ENCODE data around the gene AMDHD1.
A peak's percentile ranks its signal among the peaks of the same experiment; 100 is the strongest.

Gene AMDHD1

DNA sequence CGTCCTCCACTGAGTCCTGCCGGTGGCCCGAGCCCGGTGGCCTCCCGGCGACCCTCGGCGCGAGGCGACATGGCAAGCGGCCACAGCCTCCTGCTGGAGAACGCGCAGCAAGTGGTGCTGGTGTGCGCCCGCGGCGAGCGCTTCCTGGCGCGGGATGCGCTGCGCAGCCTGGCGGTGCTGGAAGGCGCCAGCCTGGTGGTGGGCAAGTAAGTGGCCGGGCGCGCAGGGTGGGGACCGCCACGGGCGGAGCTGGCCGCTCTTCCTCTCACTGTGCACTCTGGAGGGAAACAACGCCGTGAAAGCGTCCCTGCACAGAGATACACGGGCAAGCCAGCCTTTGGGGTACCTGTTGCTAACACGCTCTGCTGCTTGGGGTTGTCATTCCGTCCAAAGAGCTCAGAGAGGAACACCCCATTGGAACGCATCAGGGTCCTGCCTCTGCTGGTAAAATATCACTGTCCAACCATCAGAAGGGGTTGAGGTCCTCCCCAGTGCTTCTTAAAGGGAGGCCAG is at the start of gene AMDHD1:
Gene AMDHD1 (plus strand): TSS at position 2 of the 513 bp plus-strand sequence. CDS start 68 bp downstream, at position 70.
- DNase-seq: peak; percentile 53

- DNase-seq: no peak
These were observed 46.3 kb upstream of the AMDHD1 start for GRCh38 chr12:95896846-95897245.

- no peak for DNase-seq
These were observed 45.0 kb upstream of the AMDHD1 start for GRCh38 chr12:95898081-95898480.

DNA sequence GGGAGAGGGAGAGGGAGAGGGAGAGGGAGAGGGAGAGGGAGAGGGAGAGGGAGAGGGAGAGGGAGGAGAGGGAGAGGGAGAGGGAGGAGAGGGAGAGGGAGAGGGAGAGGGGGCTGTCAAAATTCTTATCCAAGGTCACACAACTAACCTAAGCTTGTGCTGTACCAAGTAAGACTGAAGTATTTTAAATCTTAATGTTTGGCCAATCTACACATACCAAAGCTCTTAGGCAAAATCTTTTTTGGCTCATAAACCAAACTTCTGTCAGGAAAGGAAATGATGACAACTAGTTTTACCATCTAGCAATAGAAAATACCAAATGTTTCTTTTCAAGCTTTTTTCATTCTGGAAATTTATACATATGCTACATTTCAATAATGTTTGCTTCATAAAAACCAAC is 34.6 kb upstream of the AMDHD1 start:
- no peak for DNase-seq

DNA sequence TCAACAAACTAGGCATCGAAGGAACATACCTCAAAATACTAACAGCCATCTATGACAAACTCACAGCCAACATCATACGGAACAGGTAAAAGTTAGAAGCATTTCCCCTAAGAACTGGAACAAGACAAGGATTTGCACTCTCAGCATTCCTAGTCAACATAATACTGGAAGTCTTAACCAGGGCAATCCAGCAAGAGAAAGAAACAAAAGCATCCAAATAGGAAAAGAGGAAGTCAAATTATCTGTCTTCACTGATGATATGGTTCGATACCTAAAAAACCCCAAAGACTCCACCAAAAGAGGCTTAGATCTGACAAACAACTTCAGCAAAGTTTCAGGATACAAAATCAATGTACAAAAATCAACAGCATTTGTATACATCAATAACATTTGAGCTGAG is 33.3 kb upstream of the AMDHD1 start:
- DNase-seq: no peak

DNA sequence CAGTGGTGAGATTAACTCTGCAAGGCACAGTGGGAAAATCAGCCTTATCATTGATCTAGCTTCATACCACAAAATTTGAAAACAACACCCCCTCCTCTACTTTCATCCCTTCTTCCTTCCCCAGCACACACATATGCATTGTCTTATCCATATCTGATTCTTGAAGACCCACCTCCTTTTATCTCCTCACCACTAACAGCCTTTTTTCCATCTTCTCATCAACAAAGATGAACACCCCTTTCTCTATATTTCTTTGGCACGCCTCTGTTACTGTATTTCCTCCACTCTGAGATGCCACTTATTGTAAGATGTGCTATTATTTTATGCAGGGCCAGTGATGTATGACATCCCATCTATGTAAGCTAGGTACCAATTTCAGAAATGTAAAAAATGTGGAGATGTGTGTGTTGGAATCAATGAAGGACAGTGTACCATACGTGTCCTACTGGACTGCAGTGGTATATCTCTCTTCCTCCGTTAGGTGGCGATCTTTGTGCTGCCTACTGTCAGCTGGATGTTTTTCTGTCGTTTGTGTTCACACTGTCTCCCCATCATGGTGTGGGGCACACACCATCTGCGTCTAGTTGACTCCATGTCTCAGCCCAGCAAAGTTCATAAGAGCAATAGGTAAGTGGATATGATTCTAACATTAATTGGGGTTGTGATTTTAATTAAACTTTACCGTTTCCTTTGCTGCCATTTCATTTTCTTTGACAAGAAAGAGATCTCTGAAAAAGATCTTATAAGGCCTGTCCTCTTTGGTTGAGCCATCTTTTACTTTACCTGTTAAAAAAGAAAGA is 24.7 kb upstream of the AMDHD1 start:
- peak; percentile 7 for DNase-seq

- no peak for DNase-seq
These were observed 24.0 kb upstream of the AMDHD1 start for GRCh38 chr12:95919110-95919509.

GRCh38 chr12:95922231-95922630 is 20.9 kb upstream of the AMDHD1 start:
- DNase-seq: no peak

DNA sequence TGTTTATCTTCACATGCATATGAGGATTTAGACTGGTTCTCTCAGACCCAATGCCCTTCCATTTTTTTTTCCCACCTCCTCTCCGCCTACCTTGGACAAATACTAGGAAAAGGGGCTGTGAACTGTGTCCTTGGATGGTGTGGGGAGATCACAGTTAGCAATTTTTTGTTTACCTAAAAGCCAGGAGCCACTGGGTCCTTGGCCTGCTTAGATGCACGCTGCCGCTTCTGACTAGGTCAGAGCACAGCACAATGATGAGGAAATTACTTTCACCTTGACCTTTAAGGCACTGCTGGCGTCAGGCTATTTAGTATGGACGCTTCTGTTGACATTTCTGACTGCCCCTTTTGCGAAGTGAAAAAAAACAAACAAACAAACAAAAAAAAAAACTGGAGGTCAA is 2.6 kb upstream of the AMDHD1 start:
- no peak for DNase-seq

DNA sequence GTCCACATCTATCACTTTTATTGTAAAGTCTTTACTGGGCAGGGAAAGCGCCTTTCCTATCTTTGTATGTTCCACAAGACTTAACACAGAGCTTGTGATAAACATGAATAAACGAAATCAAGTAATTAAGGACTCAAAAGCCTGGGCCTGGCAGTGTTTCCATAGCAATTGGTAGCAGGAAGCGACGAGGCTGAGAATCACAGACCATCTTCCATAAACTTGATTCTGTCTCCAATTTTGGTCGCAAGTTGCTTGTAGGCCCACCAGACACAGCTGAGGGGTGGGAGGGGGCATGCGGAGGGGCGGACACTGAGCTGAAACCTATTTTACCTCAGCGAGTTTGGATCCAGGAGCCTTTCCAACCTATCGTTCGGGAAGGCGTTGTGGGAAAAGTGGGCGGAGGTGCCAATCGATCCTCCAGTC is 1.0 kb upstream of the AMDHD1 start:
- no peak for DNase-seq

DNA sequence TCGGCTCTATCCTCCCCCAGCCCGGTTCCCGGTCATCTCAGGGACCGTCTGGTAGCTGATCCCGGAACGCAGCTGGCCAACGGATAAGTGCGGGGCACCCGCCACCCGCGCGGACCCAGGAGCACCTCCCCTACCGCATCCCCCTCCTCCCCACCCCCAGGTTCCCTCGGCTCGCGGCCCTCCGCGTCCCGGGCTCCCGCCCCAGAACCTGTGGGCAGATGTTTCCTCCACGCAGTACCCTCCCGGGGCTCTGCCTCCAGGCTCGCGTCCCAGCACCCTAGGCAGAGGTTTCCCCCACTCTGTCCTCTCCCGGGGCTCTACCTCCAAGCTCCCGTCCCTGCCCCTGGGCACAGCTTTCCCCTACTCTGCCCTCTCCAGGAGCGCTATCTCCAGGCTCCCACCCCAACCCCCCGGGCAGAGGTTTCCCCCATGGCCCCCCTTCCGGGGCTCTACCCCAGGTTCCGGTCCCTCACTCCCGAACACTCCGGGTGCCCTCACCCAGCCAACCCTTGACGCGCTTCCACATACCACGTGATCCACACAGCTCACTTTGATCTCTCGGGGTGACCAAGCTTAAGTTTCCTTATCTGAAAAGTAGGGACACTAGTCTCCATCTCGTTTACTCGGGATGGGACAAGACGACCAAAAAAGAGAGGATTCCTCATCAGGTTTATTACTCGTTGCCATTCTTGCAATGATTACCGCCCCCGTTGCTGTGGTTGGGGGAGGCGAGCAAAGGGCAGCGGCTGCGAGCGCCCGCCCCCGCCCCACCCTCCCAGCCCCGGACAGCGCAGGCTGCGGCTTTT is 404 bp upstream of the AMDHD1 start, which contains the start of gene CCDC38:
Gene CCDC38 (minus strand): TSS at position 91 of the 806 bp plus-strand sequence. CDS start 6,105 bp downstream, outside the sequence.
- DNase-seq: peak; percentile 83

- no peak for DNase-seq
These were observed 1.1 kb downstream of the AMDHD1 start for GRCh38 chr12:95944108-95944704.

- no peak for DNase-seq
These were observed 6.5 kb downstream of the AMDHD1 start for GRCh38 chr12:95949477-95950206.

- no peak for DNase-seq
These were observed 8.4 kb downstream of the AMDHD1 start for GRCh38 chr12:95951515-95951914.

- DNase-seq: no peak
These were observed 9.9 kb downstream of the AMDHD1 start for GRCh38 chr12:95953000-95953399.

- no peak for DNase-seq
These were observed 12.5 kb downstream of the AMDHD1 start for GRCh38 chr12:95955549-95956159.

DNA sequence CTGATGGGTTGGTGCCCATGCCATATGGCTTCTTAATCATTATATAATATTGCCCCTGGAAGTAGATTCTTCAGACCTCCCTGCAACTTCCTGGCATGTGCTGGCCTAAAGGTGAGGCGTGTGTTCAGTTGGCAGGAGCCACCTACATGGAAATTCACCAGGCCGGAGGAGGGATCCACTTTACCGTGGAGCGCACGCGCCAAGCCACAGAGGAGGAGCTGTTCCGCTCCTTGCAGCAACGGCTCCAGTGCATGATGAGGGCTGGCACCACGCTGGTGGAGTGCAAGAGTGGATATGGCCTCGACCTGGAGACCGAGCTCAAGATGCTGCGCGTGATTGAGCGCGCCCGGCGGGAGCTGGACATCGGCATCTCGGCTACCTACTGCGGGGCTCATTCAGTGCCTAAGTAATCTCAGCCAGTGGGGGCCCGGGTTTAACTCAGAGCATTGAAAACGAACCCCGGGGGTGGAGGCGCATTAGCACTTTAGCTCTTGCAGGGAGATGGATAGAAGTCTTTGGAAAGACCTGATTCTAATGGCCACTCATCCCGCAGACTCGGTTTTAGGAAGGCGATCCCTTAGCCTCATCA is 13.5 kb downstream of the AMDHD1 start:
- no peak for DNase-seq

DNA sequence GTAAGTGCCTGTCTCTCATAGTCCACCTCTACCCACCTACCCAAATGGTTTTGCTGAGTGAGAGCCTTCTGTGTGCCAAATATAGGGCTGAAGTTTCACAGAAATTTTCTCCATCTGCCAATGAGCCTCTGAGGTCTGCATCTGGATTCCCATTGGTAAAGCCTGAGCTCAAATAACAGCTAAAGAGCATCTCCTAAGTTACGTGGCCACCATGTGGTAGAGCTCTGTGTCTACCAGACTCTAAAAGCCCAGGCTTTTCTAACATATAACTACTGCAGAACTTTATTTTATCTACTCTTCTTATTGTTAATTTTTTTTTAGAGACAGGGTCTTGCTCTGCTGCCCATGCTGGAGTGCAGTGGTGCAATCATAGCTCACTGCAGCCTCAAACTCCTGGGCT is 16.0 kb downstream of the AMDHD1 start:
- DNase-seq: no peak

DNA sequence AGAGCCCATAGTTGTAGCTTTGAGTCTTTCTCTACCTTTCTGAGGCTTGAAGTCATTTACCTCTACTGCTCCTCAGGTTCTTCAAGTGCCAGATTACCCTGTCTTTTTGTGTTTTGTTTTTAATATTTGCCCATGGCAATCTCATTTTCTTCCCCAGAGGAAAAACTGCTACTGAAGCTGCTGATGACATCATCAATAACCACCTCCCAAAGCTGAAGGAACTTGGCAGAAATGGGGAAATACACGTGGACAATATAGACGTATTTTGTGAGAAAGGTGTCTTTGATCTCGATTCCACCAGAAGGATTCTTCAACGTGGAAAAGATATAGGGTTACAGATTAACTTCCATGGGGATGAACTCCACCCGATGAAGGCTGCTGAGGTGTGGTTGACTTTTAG is 17.1 kb downstream of the AMDHD1 start:
- DNase-seq: no peak

DNA sequence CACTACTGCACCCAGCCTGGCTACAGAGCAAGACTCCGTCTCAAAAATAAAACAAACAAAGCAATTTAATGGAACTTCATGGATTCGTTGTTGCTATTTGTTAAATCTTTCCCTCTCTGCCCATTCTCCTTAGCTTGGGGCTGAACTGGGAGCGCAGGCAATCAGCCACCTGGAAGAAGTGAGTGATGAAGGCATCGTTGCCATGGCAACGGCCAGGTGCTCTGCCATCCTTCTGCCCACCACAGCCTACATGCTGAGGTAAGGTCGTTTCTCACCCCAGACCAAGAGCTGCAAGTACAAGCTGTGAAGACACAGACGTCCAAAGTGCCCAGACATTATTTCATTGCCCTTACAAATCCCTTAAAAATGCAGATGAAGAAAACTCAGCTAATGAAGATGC is 19.1 kb downstream of the AMDHD1 start:
- no peak for DNase-seq

DNA sequence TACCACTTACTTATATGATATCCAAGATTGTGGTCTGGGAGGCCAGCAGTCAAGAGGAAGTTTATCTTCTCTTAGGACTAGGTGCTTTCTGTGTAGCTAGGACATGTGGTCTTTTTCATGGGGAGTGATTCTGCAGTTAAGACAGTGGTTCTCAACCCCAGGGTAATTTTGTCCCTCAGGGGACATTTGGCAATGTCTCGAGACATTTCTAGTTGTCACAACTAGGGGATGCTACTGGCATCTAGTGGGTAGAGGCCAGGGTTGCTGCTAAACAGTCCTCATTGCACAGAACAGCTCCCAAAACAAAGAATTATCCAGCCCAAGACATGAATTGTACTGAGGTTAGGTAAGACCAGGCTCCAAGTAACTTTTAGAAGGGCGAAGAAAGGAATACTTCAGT is 20.0 kb downstream of the AMDHD1 start:
- DNase-seq: no peak
